K562 (cell line): ENCODE data around the gene ZKSCAN4. TPM values are rescaled to one million over a fixed set of nuclear protein-coding genes. Genes with fewer than 3 reads are reported as not detected.

Source experiments
- CBX8 ChIP-seq: fragments of 200-600 bp; sonication (generic); IDR thresholded peaks from 2 replicates; pipeline ENCODE4 v1.6.1; 2012; ENCODE audit warnings: borderline replicate concordance, mixed run types, low read depth, mild to moderate bottlenecking, moderate library complexity, mixed read lengths, low read length, control low read depth, inconsistent platforms; ENCODE audit not compliant: poor library complexity, severe bottlenecking; ENCODE audit errors: extremely low read depth
- CREM ChIP-seq: IDR thresholded peaks from 2 replicates; pipeline ENCODE4 v1.6.1; 2014; ENCODE audit warnings: antibody characterized with exemption, low read depth
- KLF10 ChIP-seq: fragments of 250-450 bp; sonication (Bioruptor Pico); IDR thresholded peaks from 2 replicates; pipeline ENCODE4 v1.6.1; 2021; ENCODE audit warnings: matching md5 sums
- MCM2 ChIP-seq: fragments of 450-650 bp; IDR thresholded peaks from 2 replicates; pipeline ENCODE4 v1.6.1; 2017; ENCODE audit warnings: low read depth, mild to moderate bottlenecking
- MEF2D ChIP-seq: conservative IDR thresholded peaks from 2 replicates; pipeline ENCODE4 v1.6.1; 2016; ENCODE audit warnings: low read depth, missing genetic modification characterization, missing compliant biosample characterization
- MEIS2 ChIP-seq: fragments of 450-650 bp; IDR thresholded peaks from 2 replicates; pipeline ENCODE4 v1.6.1; 2014; ENCODE audit warnings: mild to moderate bottlenecking; ENCODE audit not compliant: partially characterized antibody
- NFYB ChIP-seq: IDR thresholded peaks from 2 replicates; pipeline ENCODE4 v1.6.1; 2011; ENCODE audit warnings: mild to moderate bottlenecking, moderate library complexity; ENCODE audit not compliant: insufficient read length; ENCODE audit errors: extremely low read depth
- NUFIP1 ChIP-seq: fragments of 450-650 bp; IDR thresholded peaks from 2 replicates; pipeline ENCODE4 v1.6.1; 2018; ENCODE audit not compliant: partially characterized antibody
- OTX1 ChIP-seq: fragments of 450-650 bp; formaldehyde crosslinking; IDR thresholded peaks from 2 replicates; pipeline ENCODE4 v1.4.0; 2022; ENCODE audit warnings: mild to moderate bottlenecking
- PRMT5 ChIP-seq: sonication (generic); formaldehyde crosslinking; IDR thresholded peaks from 2 replicates; pipeline ENCODE4 v1.5.0; 2020; ENCODE audit warnings: missing genetic modification reagents
- RAD51 ChIP-seq: fragments of 450-650 bp; IDR thresholded peaks from 2 replicates; pipeline ENCODE4 v1.7.1; 2016; ENCODE audit warnings: low read depth, mild to moderate bottlenecking, borderline replicate concordance
- RBM17 ChIP-seq: fragments of 200-400 bp; formaldehyde crosslinking; IDR thresholded peaks from 2 replicates; pipeline ENCODE4 v1.6.1; 2017; ENCODE audit warnings: low read depth, mild to moderate bottlenecking, low read length, borderline replicate concordance
- SIN3A ChIP-seq, 2 experiments: fragments of 150-350 bp in 1 of 2; IDR thresholded peaks; 2 replicates each; pipeline ENCODE4 v1.6.1; 2011 to 2016; ENCODE audit warnings: borderline replicate concordance in 2 of 2, low read depth in 2 of 2, low read length in 2 of 2, mild to moderate bottlenecking in 2 of 2, moderate library complexity in 2 of 2; ENCODE audit not compliant: control insufficient read depth in 1 of 2
- STAT5B ChIP-seq: fragments of 250-450 bp; sonication (Bioruptor Pico); IDR thresholded peaks from 2 replicates; pipeline ENCODE4 v1.8.0; 2021; ENCODE audit warnings: mild to moderate bottlenecking, inconsistent platforms
- ZNF311 ChIP-seq: fragments of 250-450 bp; sonication (Bioruptor Pico); IDR thresholded peaks from 2 replicates; pipeline ENCODE4 v1.4.0; 2020; ENCODE audit warnings: mild to moderate bottlenecking, moderate library complexity
- ZNF347 ChIP-seq: fragments of 450-650 bp; formaldehyde crosslinking; IDR thresholded peaks from 2 replicates; pipeline ENCODE4 v1.4.0; 2020; ENCODE audit warnings: low read depth, mild to moderate bottlenecking, moderate library complexity
- ZNF561 ChIP-seq: fragments of 450-650 bp; formaldehyde crosslinking; conservative IDR thresholded peaks from 2 replicates; pipeline ENCODE4 v1.4.0; 2020; ENCODE audit warnings: mild to moderate bottlenecking, moderate library complexity
- polyA plus RNA-seq, 8 experiments: library from polyadenylated mRNA; depleted of rRNA in 4 of 8; stranded (reverse) in 5 of 8; unstranded in 3 of 8; fragments of >200 nt; fragmentation: Nextera tagmentation in 2 of 8; fragmentation: Illumina TruSeq in 1 of 8; extraction: Ambion mirVana in 2 of 8; extraction: Trizol in 1 of 8; gene quantifications; 2 replicates each; pipeline versions ENCODE4 v1.2.1 to v1.2.3, GENCODE V29; 2011 to 2014; ENCODE audit warnings: inconsistent platforms in 1 of 8, missing spikeins in 1 of 8
- total RNA-seq, 7 experiments: library from RNA; depleted of rRNA in 6 of 7; stranded (reverse); fragments of >200 nt in 6 of 7; fragmentation: Illumina TruSeq in 2 of 7; extraction: Trizol in 2 of 7; gene quantifications; 2 replicates each; pipeline versions ENCODE4 v1.2.1 to v1.2.3, GENCODE V29; 2011 to 2021; ENCODE audit warnings: low replicate concordance in 1 of 7
- TF ChIP-seq, protein P1 (sequence below): fragments of 200-800 bp; sonication (Bioruptor generic); IDR thresholded peaks from 2 replicates; pipeline ENCODE4 v1.6.1; 2016; ENCODE audit warnings: missing genetic modification characterization, missing compliant biosample characterization
- TF ChIP-seq, protein P2 (sequence below): fragments of 450-650 bp; conservative IDR thresholded peaks from 2 replicates; pipeline ENCODE4 v1.6.1; 2016; ENCODE audit warnings: missing genetic modification characterization, low read depth, mild to moderate bottlenecking, missing compliant biosample characterization, moderate library complexity
- TF ChIP-seq, protein P3 (sequence below): sonication (generic); formaldehyde crosslinking; IDR thresholded peaks from 2 replicates; pipeline ENCODE4 v1.9.0; 2022; ENCODE audit warnings: mild to moderate bottlenecking, missing genetic modification reagents

The ZKSCAN4 gene
- total and polyA plus RNA-seq, 9 of the 15 experiments (the other 6 are each of a cell fraction or from before 2014, with no cell fraction given): 1.2 to 5.3 (median 4.7) TPM

DNA sequence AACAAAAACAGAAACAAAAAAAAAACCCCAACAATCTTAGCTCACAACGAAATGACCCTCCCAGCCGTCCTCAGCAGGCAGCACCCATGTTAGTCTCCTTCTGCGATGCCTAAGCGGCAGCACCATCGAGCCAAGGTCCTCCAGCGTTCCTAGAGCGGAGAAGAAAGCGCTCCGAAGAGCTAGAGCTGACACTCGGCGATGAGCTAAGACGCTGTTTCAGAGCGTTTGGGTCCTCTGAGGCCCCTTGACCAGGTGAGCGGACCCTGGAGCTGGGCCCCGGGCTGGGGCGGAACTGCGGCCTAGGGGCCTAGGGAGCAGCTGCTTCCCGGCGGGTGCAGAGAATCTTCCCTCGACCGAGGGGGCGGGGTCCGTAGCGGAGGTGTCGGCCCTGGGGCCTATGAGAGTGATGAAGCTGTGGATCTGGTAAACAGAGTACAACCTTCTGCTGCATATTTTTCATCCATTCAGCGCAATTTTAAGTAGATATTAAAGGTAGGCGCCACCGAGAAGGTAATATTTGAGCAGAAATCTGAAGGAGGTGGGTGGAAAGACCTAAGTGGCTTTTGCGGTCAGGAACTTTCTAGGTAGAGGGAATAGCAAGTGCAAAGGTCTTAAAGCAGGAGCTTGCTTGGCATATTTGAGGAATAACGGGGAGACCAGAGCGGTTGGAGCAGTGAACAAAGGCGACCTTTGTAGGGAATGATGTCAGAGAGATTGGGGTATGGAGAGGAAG is 15.1 kb upstream of the ZKSCAN4 start, which contains the start of gene ZSCAN26 (continued):
- no peak for TF ChIP-seq ZNF311 (CRISPR knock-in tag)
- TF ChIP-seq CBX8: no peak
- TF ChIP-seq MEF2D (tag): no peak; the same call in 1 of the 2 replicates
- 0 out of 2 replicates have a peak, but pooled peaks have one; percentile 70 for TF ChIP-seq ZNF561 (CRISPR knock-in tag)
- TF ChIP-seq, protein P1, sequence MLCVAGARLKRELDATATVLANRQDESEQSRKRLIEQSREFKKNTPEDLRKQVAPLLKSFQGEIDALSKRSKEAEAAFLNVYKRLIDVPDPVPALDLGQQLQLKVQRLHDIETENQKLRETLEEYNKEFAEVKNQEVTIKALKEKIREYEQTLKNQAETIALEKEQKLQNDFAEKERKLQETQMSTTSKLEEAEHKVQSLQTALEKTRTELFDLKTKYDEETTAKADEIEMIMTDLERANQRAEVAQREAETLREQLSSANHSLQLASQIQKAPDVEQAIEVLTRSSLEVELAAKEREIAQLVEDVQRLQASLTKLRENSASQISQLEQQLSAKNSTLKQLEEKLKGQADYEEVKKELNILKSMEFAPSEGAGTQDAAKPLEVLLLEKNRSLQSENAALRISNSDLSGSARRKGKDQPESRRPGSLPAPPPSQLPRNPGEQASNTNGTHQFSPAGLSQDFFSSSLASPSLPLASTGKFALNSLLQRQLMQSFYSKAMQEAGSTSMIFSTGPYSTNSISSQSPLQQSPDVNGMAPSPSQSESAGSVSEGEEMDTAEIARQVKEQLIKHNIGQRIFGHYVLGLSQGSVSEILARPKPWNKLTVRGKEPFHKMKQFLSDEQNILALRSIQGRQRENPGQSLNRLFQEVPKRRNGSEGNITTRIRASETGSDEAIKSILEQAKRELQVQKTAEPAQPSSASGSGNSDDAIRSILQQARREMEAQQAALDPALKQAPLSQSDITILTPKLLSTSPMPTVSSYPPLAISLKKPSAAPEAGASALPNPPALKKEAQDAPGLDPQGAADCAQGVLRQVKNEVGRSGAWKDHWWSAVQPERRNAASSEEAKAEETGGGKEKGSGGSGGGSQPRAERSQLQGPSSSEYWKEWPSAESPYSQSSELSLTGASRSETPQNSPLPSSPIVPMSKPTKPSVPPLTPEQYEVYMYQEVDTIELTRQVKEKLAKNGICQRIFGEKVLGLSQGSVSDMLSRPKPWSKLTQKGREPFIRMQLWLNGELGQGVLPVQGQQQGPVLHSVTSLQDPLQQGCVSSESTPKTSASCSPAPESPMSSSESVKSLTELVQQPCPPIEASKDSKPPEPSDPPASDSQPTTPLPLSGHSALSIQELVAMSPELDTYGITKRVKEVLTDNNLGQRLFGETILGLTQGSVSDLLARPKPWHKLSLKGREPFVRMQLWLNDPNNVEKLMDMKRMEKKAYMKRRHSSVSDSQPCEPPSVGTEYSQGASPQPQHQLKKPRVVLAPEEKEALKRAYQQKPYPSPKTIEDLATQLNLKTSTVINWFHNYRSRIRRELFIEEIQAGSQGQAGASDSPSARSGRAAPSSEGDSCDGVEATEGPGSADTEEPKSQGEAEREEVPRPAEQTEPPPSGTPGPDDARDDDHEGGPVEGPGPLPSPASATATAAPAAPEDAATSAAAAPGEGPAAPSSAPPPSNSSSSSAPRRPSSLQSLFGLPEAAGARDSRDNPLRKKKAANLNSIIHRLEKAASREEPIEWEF (CRISPR knock-in tag): no peak
- TF ChIP-seq NFYB: no peak
- TF ChIP-seq ZNF347 (CRISPR knock-in tag): no peak
- TF ChIP-seq KLF10 (CRISPR knock-in tag): no peak
- no peak for TF ChIP-seq RBM17
- TF ChIP-seq MCM2: no peak
- TF ChIP-seq RAD51: no peak
- TF ChIP-seq OTX1 (CRISPR knock-in tag): peak; percentile 84
- TF ChIP-seq, protein P2, sequence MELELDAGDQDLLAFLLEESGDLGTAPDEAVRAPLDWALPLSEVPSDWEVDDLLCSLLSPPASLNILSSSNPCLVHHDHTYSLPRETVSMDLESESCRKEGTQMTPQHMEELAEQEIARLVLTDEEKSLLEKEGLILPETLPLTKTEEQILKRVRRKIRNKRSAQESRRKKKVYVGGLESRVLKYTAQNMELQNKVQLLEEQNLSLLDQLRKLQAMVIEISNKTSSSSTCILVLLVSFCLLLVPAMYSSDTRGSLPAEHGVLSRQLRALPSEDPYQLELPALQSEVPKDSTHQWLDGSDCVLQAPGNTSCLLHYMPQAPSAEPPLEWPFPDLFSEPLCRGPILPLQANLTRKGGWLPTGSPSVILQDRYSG (tag): no peak
- peak in 1 of 2 experiments; percentile 91 for TF ChIP-seq SIN3A (IDR thresholded peaks at IDR 0.05; ENCODE audit: borderline replicate concordance in 2 of 2, control insufficient read depth in 1 of 2, low read depth in 2 of 2, low read length in 2 of 2)
- peak; percentile 73 for TF ChIP-seq CREM
- peak; percentile 77 for TF ChIP-seq NUFIP1
- peak; percentile 3 for TF ChIP-seq MEIS2
- TF ChIP-seq PRMT5 (CRISPR knock-in tag): no peak
- TF ChIP-seq, protein P3, sequence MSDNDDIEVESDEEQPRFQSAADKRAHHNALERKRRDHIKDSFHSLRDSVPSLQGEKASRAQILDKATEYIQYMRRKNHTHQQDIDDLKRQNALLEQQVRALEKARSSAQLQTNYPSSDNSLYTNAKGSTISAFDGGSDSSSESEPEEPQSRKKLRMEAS (CRISPR knock-in tag): 0 out of 2 replicates have a peak, but pooled peaks have one; percentile 47
- TF ChIP-seq STAT5B (CRISPR knock-in tag): no peak
